Measurements from ENCODE around the gene ZNF438. TPM values are rescaled to one million over a fixed set of nuclear protein-coding genes. Genes with fewer than 3 reads are reported as not detected.
"Not testable (repeated sequence)": the region's sequence is repeated elsewhere in the genome, so short reads cannot be mapped to it uniquely, and the experiment has no call there.

The ZNF438 gene
- total RNA-seq, 6 experiments from 2014 or later = 3.0 to 4.6 (median 3.9) TPM

GRCh38 chr10:30931094-30931493 lies 100.6 kb downstream of the ZNF438 start:
- Mint-ChIP-seq H3K36me3 (ENCODE audit: low read depth) (peaks cover 34% of the 10 kb centered on the region), H3K27ac (no peak overlapping the region), H3K4me3 (no peak overlapping the region), H3K9me3 (peaks cover 14% of the 10 kb centered on the region), H3K4me1 (ENCODE audit: low read depth) (no peaks in the 10 kb centered on the region), H3K27me3 (ENCODE audit: insufficient read depth) (no peaks in the 10 kb centered on the region)
- TF ChIP-seq, protein P1, sequence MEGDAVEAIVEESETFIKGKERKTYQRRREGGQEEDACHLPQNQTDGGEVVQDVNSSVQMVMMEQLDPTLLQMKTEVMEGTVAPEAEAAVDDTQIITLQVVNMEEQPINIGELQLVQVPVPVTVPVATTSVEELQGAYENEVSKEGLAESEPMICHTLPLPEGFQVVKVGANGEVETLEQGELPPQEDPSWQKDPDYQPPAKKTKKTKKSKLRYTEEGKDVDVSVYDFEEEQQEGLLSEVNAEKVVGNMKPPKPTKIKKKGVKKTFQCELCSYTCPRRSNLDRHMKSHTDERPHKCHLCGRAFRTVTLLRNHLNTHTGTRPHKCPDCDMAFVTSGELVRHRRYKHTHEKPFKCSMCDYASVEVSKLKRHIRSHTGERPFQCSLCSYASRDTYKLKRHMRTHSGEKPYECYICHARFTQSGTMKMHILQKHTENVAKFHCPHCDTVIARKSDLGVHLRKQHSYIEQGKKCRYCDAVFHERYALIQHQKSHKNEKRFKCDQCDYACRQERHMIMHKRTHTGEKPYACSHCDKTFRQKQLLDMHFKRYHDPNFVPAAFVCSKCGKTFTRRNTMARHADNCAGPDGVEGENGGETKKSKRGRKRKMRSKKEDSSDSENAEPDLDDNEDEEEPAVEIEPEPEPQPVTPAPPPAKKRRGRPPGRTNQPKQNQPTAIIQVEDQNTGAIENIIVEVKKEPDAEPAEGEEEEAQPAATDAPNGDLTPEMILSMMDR (IDR thresholded peaks at IDR 0.05) = no peak
- no peak for DNase-seq

GRCh38 chr10:30929901-30930520 lies 101.7 kb downstream of the ZNF438 start:
- TF ChIP-seq, protein P1 (IDR thresholded peaks at IDR 0.05) = no peak
- H3K27me3 Mint-ChIP-seq (ENCODE audit: insufficient read depth) = no peaks in the 10 kb centered on the region
- H3K27ac Mint-ChIP-seq = no peak overlapping the region
- no peaks in the 10 kb centered on the region for H3K4me1 Mint-ChIP-seq (ENCODE audit: low read depth)
- peaks cover 5% of the 10 kb centered on the region for H3K9me3 Mint-ChIP-seq
- peaks cover 26% of the 10 kb centered on the region for H3K36me3 Mint-ChIP-seq (ENCODE audit: low read depth)
- no peak for DNase-seq
- H3K4me3 Mint-ChIP-seq = no peak overlapping the region

DNA sequence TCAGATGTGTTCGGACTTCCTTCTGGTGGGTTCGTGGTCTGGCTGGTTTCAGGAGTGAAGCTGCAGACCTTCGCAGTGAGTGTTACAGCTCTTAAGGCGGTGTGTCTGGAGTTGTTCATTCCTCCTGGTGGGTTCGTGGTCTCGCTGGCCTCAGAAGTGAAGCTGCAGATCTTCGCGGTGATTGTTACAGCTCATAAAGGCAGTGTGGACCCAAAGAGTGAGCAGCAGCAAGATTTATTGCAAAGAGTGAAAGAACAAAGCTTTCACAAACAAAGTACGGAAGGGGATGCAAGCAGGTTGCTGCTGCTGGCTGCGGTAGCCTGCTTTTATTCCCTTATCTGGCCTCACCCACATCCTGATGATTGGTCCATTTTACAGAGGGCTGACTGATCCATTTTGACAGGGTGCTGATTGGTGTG lies 102.3 kb downstream of the ZNF438 start:
- not testable (repeated sequence) for H3K27ac Mint-ChIP-seq; H3K27me3 Mint-ChIP-seq (ENCODE audit: insufficient read depth); H3K4me1 Mint-ChIP-seq (ENCODE audit: low read depth); DNase-seq; H3K4me3 Mint-ChIP-seq
- Mint-ChIP-seq H3K9me3 (peaks cover 12% of the 10 kb centered on the region), H3K36me3 (ENCODE audit: low read depth) (peaks cover 31% of the 10 kb centered on the region)

GRCh38 chr10:30928742-30929141 lies 102.9 kb downstream of the ZNF438 start:
- Mint-ChIP-seq H3K27ac (no peak overlapping the region), H3K36me3 (ENCODE audit: low read depth) (peaks cover 35% of the 10 kb centered on the region), H3K4me1 (ENCODE audit: low read depth) (no peaks in the 10 kb centered on the region), H3K4me3 (no peak overlapping the region), H3K27me3 (ENCODE audit: insufficient read depth) (no peaks in the 10 kb centered on the region), H3K9me3 (peaks cover 16% of the 10 kb centered on the region)
- no peak for DNase-seq
- TF ChIP-seq, protein P1 (IDR thresholded peaks at IDR 0.05) = no peak

- TF ChIP-seq, protein P1 (IDR thresholded peaks at IDR 0.05) = no peak
- Mint-ChIP-seq H3K9me3 (no peaks in the 10 kb centered on the region), H3K4me1 (ENCODE audit: low read depth) (no peaks in the 10 kb centered on the region), H3K27ac (no peak overlapping the region), H3K36me3 (ENCODE audit: low read depth) (peaks cover 9% of the 10 kb centered on the region; the same call in 1 of the 2 replicates), H3K4me3 (no peak overlapping the region), H3K27me3 (ENCODE audit: insufficient read depth) (no peaks in the 10 kb centered on the region)
- no peak for DNase-seq
Observed at GRCh38 chr10:30918651-30919050, 113.0 kb downstream of the ZNF438 start.

GRCh38 chr10:30917789-30918188 lies 113.9 kb downstream of the ZNF438 start:
- no peaks in the 10 kb centered on the region for H3K9me3 Mint-ChIP-seq
- no peak for DNase-seq
- H3K4me3 Mint-ChIP-seq = no peak overlapping the region
- peaks cover 9% of the 10 kb centered on the region; the same call in 1 of the 2 replicates for H3K36me3 Mint-ChIP-seq (ENCODE audit: low read depth)
- TF ChIP-seq, protein P1 (IDR thresholded peaks at IDR 0.05) = no peak
- H3K27me3 Mint-ChIP-seq (ENCODE audit: insufficient read depth) = no peaks in the 10 kb centered on the region
- H3K27ac Mint-ChIP-seq = no peak overlapping the region
- no peaks in the 10 kb centered on the region for H3K4me1 Mint-ChIP-seq (ENCODE audit: low read depth)

All from HFFc6 (cell line).